ENCODE results near the gene MRM3.
"Not testable (repeated sequence)": the region's sequence is repeated elsewhere in the genome, so short reads cannot be mapped to it uniquely, and the experiment has no call there.

Gene MRM3

DNA sequence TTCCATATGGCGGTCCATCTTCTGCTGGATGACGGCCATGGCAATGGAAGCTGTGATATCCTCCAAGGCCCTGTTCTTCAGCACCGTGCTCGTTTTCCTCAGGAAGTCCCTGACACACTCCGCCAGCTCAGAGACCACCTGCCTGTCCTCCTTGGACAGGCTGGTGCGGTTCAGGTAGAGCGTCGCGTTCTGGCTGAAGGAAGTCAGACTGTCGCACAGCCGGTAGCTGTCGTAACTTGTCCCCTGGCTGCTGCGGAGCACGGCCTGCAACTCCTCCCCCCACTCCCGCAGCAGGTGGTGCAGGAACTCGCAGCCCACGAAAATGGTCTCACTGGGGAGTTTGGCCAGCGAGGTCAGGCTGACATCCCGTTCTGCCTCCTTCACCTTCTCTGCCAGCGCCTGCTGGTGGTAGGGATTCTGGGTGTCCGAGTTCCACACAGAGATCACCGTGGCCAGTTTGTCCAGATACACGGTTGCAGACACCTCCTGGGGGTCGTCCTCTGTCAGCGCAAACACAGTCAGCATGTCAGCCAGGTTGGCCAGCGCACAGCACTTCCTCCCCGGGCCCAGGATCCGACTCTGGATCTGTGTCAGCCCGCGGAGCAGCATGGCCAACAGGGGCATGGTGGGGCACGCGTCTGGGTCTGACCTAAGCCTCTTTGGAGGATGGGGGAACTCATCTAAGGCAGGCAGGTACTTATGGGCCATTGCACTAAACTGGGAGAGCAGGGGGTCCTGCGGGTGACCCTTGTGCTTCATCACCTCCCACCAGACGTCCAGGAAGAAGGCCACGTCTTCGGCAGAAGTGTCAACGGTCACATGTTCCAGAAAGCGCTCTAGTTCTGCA, 35.1 kb upstream of the MRM3 start:
- ChIA-PET CTCF (interaction anchor here (1.0 to 1.2 kb wide), 2 partner anchors 14 to 47 kb away, joined by 3 read pairs; no protein-coding TSS in a partner anchor), POLR2A (no interaction called here)
- TF ChIP-seq, protein P1, sequence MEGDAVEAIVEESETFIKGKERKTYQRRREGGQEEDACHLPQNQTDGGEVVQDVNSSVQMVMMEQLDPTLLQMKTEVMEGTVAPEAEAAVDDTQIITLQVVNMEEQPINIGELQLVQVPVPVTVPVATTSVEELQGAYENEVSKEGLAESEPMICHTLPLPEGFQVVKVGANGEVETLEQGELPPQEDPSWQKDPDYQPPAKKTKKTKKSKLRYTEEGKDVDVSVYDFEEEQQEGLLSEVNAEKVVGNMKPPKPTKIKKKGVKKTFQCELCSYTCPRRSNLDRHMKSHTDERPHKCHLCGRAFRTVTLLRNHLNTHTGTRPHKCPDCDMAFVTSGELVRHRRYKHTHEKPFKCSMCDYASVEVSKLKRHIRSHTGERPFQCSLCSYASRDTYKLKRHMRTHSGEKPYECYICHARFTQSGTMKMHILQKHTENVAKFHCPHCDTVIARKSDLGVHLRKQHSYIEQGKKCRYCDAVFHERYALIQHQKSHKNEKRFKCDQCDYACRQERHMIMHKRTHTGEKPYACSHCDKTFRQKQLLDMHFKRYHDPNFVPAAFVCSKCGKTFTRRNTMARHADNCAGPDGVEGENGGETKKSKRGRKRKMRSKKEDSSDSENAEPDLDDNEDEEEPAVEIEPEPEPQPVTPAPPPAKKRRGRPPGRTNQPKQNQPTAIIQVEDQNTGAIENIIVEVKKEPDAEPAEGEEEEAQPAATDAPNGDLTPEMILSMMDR (IDR thresholded peaks at IDR 0.05; ENCODE audit: control extremely low read depth, extremely low read depth, low read depth, missing control alignments), result no peak
- DNase-seq (ENCODE audit: extremely low spot score), result no peak

DNA sequence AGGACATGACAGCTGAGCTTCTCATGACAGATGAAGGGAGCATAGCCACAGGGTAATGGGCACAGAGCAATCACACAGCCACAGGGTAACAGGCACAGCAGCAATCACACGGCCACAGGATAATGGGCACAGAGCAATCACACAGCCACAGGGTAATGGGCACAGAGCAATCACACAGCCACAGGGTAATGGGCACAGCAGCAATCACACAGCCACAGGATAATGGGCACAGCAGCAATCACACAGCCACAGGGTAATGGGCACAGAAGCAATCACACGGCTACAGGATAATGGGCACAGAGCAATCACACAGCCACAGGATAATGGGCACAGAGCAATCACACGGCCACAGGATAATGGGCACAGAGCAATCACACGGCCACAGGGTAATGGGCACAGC, 33.5 kb upstream of the MRM3 start:
- CTCF ChIA-PET, result interaction anchor here (1.2 kb wide), 1 partner anchor 15 kb away, joined by 3 read pairs; no protein-coding TSS in a partner anchor
- POLR2A ChIA-PET; DNase-seq (ENCODE audit: extremely low spot score): not testable (repeated sequence)

DNA sequence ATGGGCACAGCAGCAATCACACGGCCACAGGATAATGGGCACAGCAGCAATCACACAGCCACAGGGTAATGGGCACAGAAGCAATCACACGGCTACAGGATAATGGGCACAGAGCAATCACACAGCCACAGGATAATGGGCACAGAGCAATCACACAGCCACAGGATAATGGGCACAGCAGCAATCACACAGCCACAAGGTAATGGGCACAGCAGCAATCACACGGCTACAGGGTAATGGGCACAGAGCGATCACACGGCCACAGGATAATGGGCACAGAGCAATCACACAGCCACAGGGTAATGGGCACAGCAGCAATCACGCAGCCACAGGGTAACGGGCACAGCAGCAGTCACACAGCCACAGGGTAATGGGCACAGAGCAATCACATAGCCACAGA, 32.8 kb upstream of the MRM3 start:
- POLR2A ChIA-PET; DNase-seq (ENCODE audit: extremely low spot score): not testable (repeated sequence)
- CTCF ChIA-PET, result interaction anchor here (1.4 to 1.8 kb wide), 2 partner anchors 49 to 247 kb away, joined by 4 to 7 read pairs; partner anchors contain the start of gene TIMM22

DNA sequence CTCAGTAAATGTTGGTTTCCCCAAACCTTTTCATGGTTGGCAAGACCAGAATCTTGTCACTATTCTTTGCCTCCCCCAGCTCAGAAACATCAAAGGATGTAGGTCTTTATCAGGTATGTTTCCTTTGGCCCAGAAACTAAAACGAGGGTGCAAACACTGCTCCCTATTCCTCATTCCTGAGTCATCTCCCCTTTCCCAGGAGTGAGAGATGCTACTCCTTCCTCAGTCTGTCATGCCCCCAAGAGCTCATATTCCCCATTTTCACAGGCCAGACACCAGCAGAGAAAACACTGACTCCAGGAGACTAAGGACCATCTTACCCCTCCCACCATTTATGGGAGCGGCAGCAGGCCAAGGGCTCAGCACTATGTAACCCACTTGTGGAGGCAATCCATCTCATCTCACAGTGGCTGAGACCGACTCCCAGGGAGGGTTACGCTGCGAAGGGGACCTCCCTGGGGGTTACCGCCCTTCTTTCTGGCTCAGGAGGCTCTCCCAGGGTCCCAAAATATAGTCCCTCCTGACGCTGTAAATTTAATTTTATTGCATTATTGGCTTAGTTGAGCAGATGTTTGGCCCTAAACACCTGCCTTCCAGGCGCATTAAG, 31.6 kb upstream of the MRM3 start:
- CTCF ChIA-PET, result interaction anchor here (0.8 to 1.8 kb wide), 9 partner anchors 8 to 248 kb away, joined by 3 to 7 read pairs (median 3); partner anchors contain the start of gene TIMM22
- TF ChIP-seq, protein P1 (IDR thresholded peaks at IDR 0.05; ENCODE audit: control extremely low read depth, extremely low read depth, low read depth, missing control alignments), result no peak

DNA sequence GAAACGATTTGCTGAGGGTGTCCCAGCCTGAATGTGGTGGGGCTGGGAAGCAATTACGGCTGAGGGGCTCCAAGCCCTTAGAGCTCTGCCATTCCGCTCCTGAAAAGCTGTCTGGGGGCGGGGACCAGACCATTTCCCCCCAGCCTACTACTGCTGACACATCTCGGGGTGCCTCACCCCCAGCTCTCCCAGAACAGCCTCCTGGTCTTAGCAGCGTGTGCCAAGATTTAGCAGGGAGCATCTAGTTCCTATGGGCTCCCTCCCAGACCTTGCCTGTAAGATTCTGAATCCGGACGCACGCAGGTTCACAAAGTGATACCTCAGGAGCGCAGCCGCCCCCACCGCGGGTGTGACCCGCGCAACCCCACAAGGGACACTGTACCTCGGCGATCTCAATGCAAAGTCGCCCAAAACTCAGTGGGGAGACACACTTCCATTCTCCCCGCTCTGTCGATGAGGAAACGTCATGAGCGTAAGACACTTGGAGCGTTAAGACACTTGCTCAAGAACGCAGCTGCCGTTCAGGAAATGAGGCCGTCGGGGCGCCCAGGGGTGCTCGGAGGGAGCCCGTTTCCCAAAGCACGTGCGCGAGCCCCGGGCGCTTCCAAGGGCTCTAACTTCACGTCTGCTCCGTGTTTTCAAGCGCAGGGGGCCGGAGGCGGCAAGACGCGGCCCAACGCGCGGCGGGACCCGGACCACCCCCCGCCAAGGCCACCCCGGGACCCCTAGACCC, 30.7 kb upstream of the MRM3 start:
- CTCF ChIA-PET, result interaction anchor here (0.8 to 1.3 kb wide), 8 partner anchors 9 to 56 kb away, joined by 3 to 4 read pairs (median 3); no protein-coding TSS in a partner anchor
- POLR2A ChIA-PET, result interaction anchor here (1.3 kb wide), 1 partner anchor 9 kb away, joined by 3 read pairs; no protein-coding TSS in a partner anchor
- DNase-seq (ENCODE audit: extremely low spot score), result peak; percentile 62
- TF ChIP-seq, protein P1 (IDR thresholded peaks at IDR 0.05; ENCODE audit: control extremely low read depth, extremely low read depth, low read depth, missing control alignments), result no peak

More for the DNA sequence above, 31.6 kb upstream of the MRM3 start:
- no peak for DNase-seq (ENCODE audit: extremely low spot score)
- POLR2A ChIA-PET, result interaction anchor here (0.7 to 1.3 kb wide), 2 partner anchors 8 to 87 kb away, joined by 3 to 5 read pairs; no protein-coding TSS in a partner anchor

DNA sequence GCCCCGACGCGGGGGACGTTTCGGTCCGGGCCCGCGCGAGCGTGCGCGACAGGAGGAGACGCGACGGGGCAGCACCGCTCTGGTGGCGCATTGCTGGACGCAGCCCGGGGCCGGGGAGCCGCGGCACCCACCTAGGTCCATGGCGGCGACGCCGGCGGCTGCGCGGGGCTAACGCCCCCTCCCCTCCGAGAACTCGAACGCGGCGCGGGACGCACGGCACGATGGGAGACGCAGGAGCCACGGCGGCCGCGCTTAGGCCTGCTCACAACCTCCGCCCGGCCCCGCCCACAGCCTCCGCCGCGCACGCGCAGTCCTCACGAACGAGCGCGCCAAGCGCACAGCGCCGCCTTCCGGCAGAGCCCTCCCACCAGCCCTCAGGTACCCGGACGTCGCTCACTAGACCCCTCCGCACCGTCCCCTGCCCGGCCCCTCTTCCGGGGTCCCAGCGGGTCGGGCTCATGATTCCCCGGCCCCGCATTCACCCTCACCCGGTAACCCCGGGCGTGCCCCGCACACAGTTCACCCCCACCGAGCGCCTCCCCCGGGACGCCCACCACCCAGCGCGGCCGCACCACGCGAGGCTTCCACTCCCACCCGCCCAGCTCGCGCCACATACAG, 30.0 kb upstream of the MRM3 start, which contains the start of gene GEMIN4:
GEMIN4 (minus strand) TSS at position 263 of the 618 bp plus-strand sequence; CDS start at position 141, 122 bp downstream.
- TF ChIP-seq, protein P1 (IDR thresholded peaks at IDR 0.05; ENCODE audit: control extremely low read depth, extremely low read depth, low read depth, missing control alignments), result peak; percentile 98
- POLR2A ChIA-PET, result no interaction called here
- CTCF ChIA-PET, result interaction anchor here (0.8 to 2.0 kb wide), 18 partner anchors 8 to 340 kb away, joined by 3 to 10 read pairs (median 3); partner anchors contain the start of genes GLOD4, MRM3 and TIMM22
- DNase-seq (ENCODE audit: extremely low spot score), result peak; percentile 98
